HG02973 (cell line): Measurements from ENCODE around the gene TARS3.

ENCODE experiments used
- ATAC-seq: cut with Tn5 transposase; IDR thresholded peaks from one replicate; pipeline ENCODE4 v1.9.1; 2021; ENCODE audit warnings: moderate library complexity; ENCODE audit not compliant: unreplicated experiment

Gene TARS3

GRCh38 chr15:101609742-101610610 is 114.3 kb downstream of the TARS3 start:
- no peak for ATAC-seq

- no peak for ATAC-seq
Measured at GRCh38 chr15:101608201-101608600, 116.1 kb downstream of the TARS3 start.

GRCh38 chr15:101607108-101607507 is 117.2 kb downstream of the TARS3 start:
- ATAC-seq = no peak

- ATAC-seq = no peak
Measured at GRCh38 chr15:101604124-101604874, 120.0 kb downstream of the TARS3 start.
